ENCODE results near the gene CCDC12. TPM values are rescaled to one million over a fixed set of nuclear protein-coding genes. Genes with fewer than 3 reads are reported as not detected.

Gene CCDC12
- total and polyA plus RNA-seq, 8 donors = 34.7 to 57.9 (median 46.1) TPM

- no peak overlapping the region for H3K27ac ChIP-seq
- intact Hi-C loops (cut with DNase I) = no loop called here
- no peaks in the 10 kb centered on the region for H3K9me3 ChIP-seq
- H3K36me3 ChIP-seq = peaks cover 0 to 84% of the 10 kb centered on the region in 2 donors
- no peaks in the 10 kb centered on the region for H3K27me3 ChIP-seq
- no peak overlapping the region for H3K4me3 ChIP-seq
- peaks cover 4 to 19% of the 10 kb centered on the region in 2 donors for H3K4me1 ChIP-seq
- ATAC-seq (no peak), DNase-seq (peak in 1 of 4 donors; percentile 65)
- no peak for TF ChIP-seq CTCF (IDR thresholded peaks at IDR 0.05)
Measured at GRCh38 chr3:47007482-47008233, 31.1 kb upstream of the CCDC12 start.

GRCh38 chr3:47007001-47007400 lies 30.5 kb upstream of the CCDC12 start:
- ATAC-seq = no peak

GRCh38 chr3:47006145-47006651 lies 29.7 kb upstream of the CCDC12 start:
- ATAC-seq (no peak), DNase-seq (no peak)
- H3K27me3 ChIP-seq = no peaks in the 10 kb centered on the region
- H3K27ac ChIP-seq = no peak overlapping the region
- intact Hi-C loops (cut with DNase I) = no loop called here
- TF ChIP-seq CTCF (IDR thresholded peaks at IDR 0.05) = no peak
- H3K4me3 ChIP-seq = no peak overlapping the region
- H3K9me3 ChIP-seq = no peaks in the 10 kb centered on the region
- peaks cover 0 to 94% of the 10 kb centered on the region in 2 donors for H3K36me3 ChIP-seq
- H3K4me1 ChIP-seq = peaks cover 4 to 19% of the 10 kb centered on the region in 2 donors

More at GRCh38 chr3:47007001-47007400, 30.5 kb upstream of the CCDC12 start:
- no peak for TF ChIP-seq CTCF (IDR thresholded peaks at IDR 0.05)
- DNase-seq = peak in 2 of 4 donors; percentile 31
- Histone ChIP-seq H3K9me3 (no peaks in the 10 kb centered on the region), H3K36me3 (peaks cover 0 to 86% of the 10 kb centered on the region in 2 donors), H3K27me3 (no peaks in the 10 kb centered on the region), H3K27ac (no peak overlapping the region), H3K4me3 (no peak overlapping the region), H3K4me1 (peaks cover 4 to 19% of the 10 kb centered on the region in 2 donors)
- intact Hi-C loops (cut with DNase I) = no loop called here

- peak in 3 of 4 donors; percentile 36 to 68 (median 57) for DNase-seq
- intact Hi-C loops (cut with DNase I) = no loop called here
Measured at GRCh38 chr3:47005212-47006144, 28.9 kb upstream of the CCDC12 start.

More at GRCh38 chr3:47005212-47006144, 28.9 kb upstream of the CCDC12 start:
- TF ChIP-seq CTCF (IDR thresholded peaks at IDR 0.05) = no peak
- Histone ChIP-seq H3K9me3 (no peaks in the 10 kb centered on the region), H3K27ac (no peak overlapping the region), H3K36me3 (peaks cover 0 to 99% of the 10 kb centered on the region in 2 donors), H3K4me1 (peaks cover 4 to 19% of the 10 kb centered on the region in 2 donors), H3K27me3 (no peaks in the 10 kb centered on the region), H3K4me3 (no peak overlapping the region)
- ATAC-seq = no peak
